Measurements from ENCODE around the gene MAP3K7.
A peak's percentile ranks its signal among the peaks of the same experiment; 100 is the strongest.

Gene MAP3K7

DNA sequence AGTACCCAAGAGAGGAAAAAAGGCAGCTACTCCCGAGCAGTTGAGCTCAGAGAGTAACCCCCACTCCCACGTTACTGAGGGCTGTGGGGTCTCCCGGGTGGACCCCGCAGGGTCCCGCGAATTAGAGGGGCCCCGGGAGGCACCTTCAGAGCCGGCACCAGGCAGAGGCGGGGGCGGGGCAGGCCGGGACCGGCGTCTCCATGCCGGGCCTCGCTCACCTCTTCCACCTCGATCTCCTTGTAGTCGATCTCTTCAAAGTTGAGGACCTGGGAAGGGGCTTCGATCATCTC is 381 bp downstream of the MAP3K7 start:
- TF ChIP-seq CTCF (IDR thresholded peaks at IDR 0.05; ENCODE audit: poor library complexity, severe bottlenecking): no peak
- Histone ChIP-seq H3K4me3 (ENCODE audit: severe bottlenecking) (peak overlapping the region; percentile 95), H3K36me3 (ENCODE audit: low read depth) (0 out of 2 replicates have a peak, but pooled peaks cover 4% of the 10 kb centered on the region), H3K27ac (ENCODE audit: poor library complexity, severe bottlenecking) (peak overlapping the region; percentile 63), H3K4me1 (ENCODE audit: insufficient read depth, poor library complexity, severe bottlenecking) (peaks cover 21% of the 10 kb centered on the region), H3K9me3 (ENCODE audit: severe bottlenecking) (no peaks in the 10 kb centered on the region), H3K27me3 (ENCODE audit: insufficient read depth, poor library complexity, severe bottlenecking) (no peaks in the 10 kb centered on the region)
- ATAC-seq (ENCODE audit: low read depth): peak; percentile 9; the same call in 2 of the 3 replicates
- DNase-seq (ENCODE audit: low spot score): no peak

- Histone ChIP-seq H3K36me3 (ENCODE audit: low read depth) (peaks cover 10% of the 10 kb centered on the region), H3K4me1 (ENCODE audit: insufficient read depth, poor library complexity, severe bottlenecking) (peaks cover 21% of the 10 kb centered on the region), H3K27ac (ENCODE audit: poor library complexity, severe bottlenecking) (no peak overlapping the region), H3K9me3 (ENCODE audit: severe bottlenecking) (no peaks in the 10 kb centered on the region), H3K27me3 (ENCODE audit: insufficient read depth, poor library complexity, severe bottlenecking) (no peaks in the 10 kb centered on the region), H3K4me3 (ENCODE audit: severe bottlenecking) (peak overlapping the region; percentile 95)
- DNase-seq (ENCODE audit: low spot score) (no peak), ATAC-seq (ENCODE audit: low read depth) (no peak)
- no peak for TF ChIP-seq CTCF (IDR thresholded peaks at IDR 0.05; ENCODE audit: poor library complexity, severe bottlenecking)
Measured at GRCh38 chr6:90584636-90585255, 2.1 kb downstream of the MAP3K7 start.

GRCh38 chr6:90583836-90584481 is 2.9 kb downstream of the MAP3K7 start:
- no peak for TF ChIP-seq CTCF (IDR thresholded peaks at IDR 0.05; ENCODE audit: poor library complexity, severe bottlenecking)
- no peaks in the 10 kb centered on the region for H3K27me3 ChIP-seq (ENCODE audit: insufficient read depth, poor library complexity, severe bottlenecking)
- H3K4me1 ChIP-seq (ENCODE audit: insufficient read depth, poor library complexity, severe bottlenecking): peaks cover 21% of the 10 kb centered on the region
- no peak overlapping the region for H3K4me3 ChIP-seq (ENCODE audit: severe bottlenecking)
- DNase-seq (ENCODE audit: low spot score) (no peak), ATAC-seq (ENCODE audit: low read depth) (no peak)
- H3K27ac ChIP-seq (ENCODE audit: poor library complexity, severe bottlenecking): no peak overlapping the region
- peaks cover 10% of the 10 kb centered on the region for H3K36me3 ChIP-seq (ENCODE audit: low read depth)
- H3K9me3 ChIP-seq (ENCODE audit: severe bottlenecking): no peaks in the 10 kb centered on the region

DNA sequence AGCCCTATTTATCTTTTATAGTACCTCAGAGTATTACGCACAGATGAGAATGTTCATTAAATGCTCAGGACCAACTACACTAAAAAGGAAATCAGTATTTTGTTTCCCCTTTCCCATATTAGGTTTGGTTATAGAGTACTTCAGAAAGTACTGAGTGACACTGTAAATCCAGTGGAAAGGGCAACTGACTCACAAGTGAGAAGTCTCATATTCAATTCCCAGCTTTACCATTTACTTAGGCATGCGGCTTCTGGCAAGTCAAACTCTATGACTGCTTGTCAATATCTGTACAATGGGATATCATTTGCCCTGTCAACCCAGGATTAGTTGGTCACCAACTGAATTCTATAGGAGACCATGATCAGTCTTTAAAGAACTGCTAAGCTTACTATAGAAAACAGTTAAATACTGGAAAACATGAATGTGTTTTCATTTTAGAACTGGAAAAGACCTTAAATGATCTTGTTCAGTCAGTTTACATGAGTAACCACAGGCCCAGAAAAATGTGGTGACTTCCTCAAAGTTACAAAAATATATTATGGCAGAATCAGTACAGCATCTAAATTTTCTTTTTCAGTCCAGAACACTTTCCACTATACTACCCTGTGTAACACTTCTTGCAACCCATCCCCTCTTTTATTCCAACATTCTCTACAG is 3.6 kb downstream of the MAP3K7 start:
- peaks cover 14% of the 10 kb centered on the region for H3K36me3 ChIP-seq (ENCODE audit: low read depth)
- H3K4me3 ChIP-seq (ENCODE audit: severe bottlenecking): no peak overlapping the region
- no peak for DNase-seq (ENCODE audit: low spot score)
- TF ChIP-seq CTCF (IDR thresholded peaks at IDR 0.05; ENCODE audit: poor library complexity, severe bottlenecking): no peak
- H3K27ac ChIP-seq (ENCODE audit: poor library complexity, severe bottlenecking): no peak overlapping the region
- peaks cover 21% of the 10 kb centered on the region for H3K4me1 ChIP-seq (ENCODE audit: insufficient read depth, poor library complexity, severe bottlenecking)
- no peaks in the 10 kb centered on the region for H3K9me3 ChIP-seq (ENCODE audit: severe bottlenecking)
- no peaks in the 10 kb centered on the region for H3K27me3 ChIP-seq (ENCODE audit: insufficient read depth, poor library complexity, severe bottlenecking)
- ATAC-seq (ENCODE audit: low read depth): no peak

GRCh38 chr6:90581146-90581545 is 5.7 kb downstream of the MAP3K7 start:
- peaks cover 19% of the 10 kb centered on the region for H3K36me3 ChIP-seq (ENCODE audit: low read depth)
- no peak overlapping the region for H3K4me3 ChIP-seq (ENCODE audit: severe bottlenecking)
- ATAC-seq (ENCODE audit: low read depth) (no peak), DNase-seq (ENCODE audit: low spot score) (no peak)
- no peak for TF ChIP-seq CTCF (IDR thresholded peaks at IDR 0.05; ENCODE audit: poor library complexity, severe bottlenecking)
- no peaks in the 10 kb centered on the region for H3K9me3 ChIP-seq (ENCODE audit: severe bottlenecking)
- no peaks in the 10 kb centered on the region for H3K27me3 ChIP-seq (ENCODE audit: insufficient read depth, poor library complexity, severe bottlenecking)
- no peak overlapping the region for H3K27ac ChIP-seq (ENCODE audit: poor library complexity, severe bottlenecking)
- H3K4me1 ChIP-seq (ENCODE audit: insufficient read depth, poor library complexity, severe bottlenecking): peaks cover 18% of the 10 kb centered on the region

Data from RWPE2 (cell line).